Uterus (tissue), 4 donors: Measurements from ENCODE around the gene CDH12. TPM values are rescaled to one million over a fixed set of nuclear protein-coding genes. Genes with fewer than 3 reads are reported as not detected.
"Not testable (repeated sequence)": the region's sequence is repeated elsewhere in the genome, so short reads cannot be mapped to it uniquely, and the experiment has no call there.

ENCODE experiments used
- DNase-seq, 2 donors: peaks; one replicate each; pipeline ENCODE4 v3.0.0-alpha.2; 2019 to 2020
- H3K27ac ChIP-seq, 2 donors: fragments of 200-600 bp; sonication (generic); 1 replicate in 1 of 2; 2 replicates in 1 of 2; pipeline ENCODE4 v1.5.1; 2016 to 2018
- H3K27me3 ChIP-seq, 2 donors: fragments of 200-600 bp; sonication (generic); one replicate each; pipeline ENCODE4 v1.5.1; 2018 to 2019; ENCODE audit warnings: control low read depth in 1 of 2
- H3K36me3 ChIP-seq, 2 donors: fragments of 200-600 bp; sonication (generic); one replicate each; pipeline ENCODE4 v1.5.1; 2019; ENCODE audit warnings: control low read depth in 1 of 2
- H3K4me1 ChIP-seq, 2 donors: fragments of 200-600 bp; sonication (generic); one replicate each; pipeline ENCODE4 v1.5.1; 2018 to 2019; ENCODE audit warnings: control low read depth in 1 of 2
- H3K4me3 ChIP-seq, 2 donors: fragments of 200-600 bp; sonication (generic); 1 replicate in 1 of 2; 2 replicates in 1 of 2; pipeline ENCODE4 v1.5.1; 2018 to 2019; ENCODE audit warnings: mild to moderate bottlenecking in 1 of 2
- H3K9me3 ChIP-seq, 2 donors: fragments of 200-600 bp; sonication (generic); one replicate each; pipeline ENCODE4 v1.5.1; 2019; ENCODE audit warnings: control low read depth in 1 of 2
- CTCF ChIP-seq, 4 experiments: fragments of 200-600 bp in 2 of 4; fragments of 450-650 bp in 2 of 4; sonication (generic) in 2 of 4; IDR thresholded peaks; one replicate each; pipeline ENCODE4 v1.5.1; 2016 to 2019; ENCODE audit warnings: antibody characterized with exemption in 4 of 4, mild to moderate bottlenecking in 2 of 4, moderate library complexity in 1 of 4
- POLR2A ChIP-seq, 2 donors: fragments of 450-650 bp; IDR thresholded peaks; one replicate each; pipeline ENCODE4 v1.6.1; 2016; ENCODE audit warnings: antibody characterized with exemption in 2 of 2, mild to moderate bottlenecking in 1 of 2, moderate library complexity in 1 of 2
- intact Hi-C: fragments of 100-400 bp; cut with DNase I; formaldehyde crosslinking; loops from one replicate; pipeline ENCODE4 v1.15.1; 2023; ENCODE audit warnings: low total_unique reads
- total RNA-seq, 4 donors: library from RNA; depleted of rRNA in 3 of 4; stranded (reverse); fragments of >200 nt in 3 of 4; gene quantifications; one replicate each; pipeline versions ENCODE4 v1.1.0 to v1.2.4, GENCODE V29; 2014 to 2023
- donor health status: DM: yes; HTN: yes; CAD: no.

CDH12 gene
- total RNA-seq, 4 donors from 2014 or later = 0.37 to 2.0 TPM; not detected in 2

GRCh38 chr5:22344000-22344399 lies 509.1 kb downstream of the CDH12 start:
- TF ChIP-seq CTCF (IDR thresholded peaks at IDR 0.05) (no peak), POLR2A (IDR thresholded peaks at IDR 0.05) (no peak)
- H3K4me1 ChIP-seq = no peaks in the 10 kb centered on the region
- no peak overlapping the region for H3K27ac ChIP-seq
- H3K27me3 ChIP-seq = no peaks in the 10 kb centered on the region
- no peaks in the 10 kb centered on the region for H3K9me3 ChIP-seq
- no peak overlapping the region for H3K4me3 ChIP-seq
- DNase-seq = no peak
- no peaks in the 10 kb centered on the region for H3K36me3 ChIP-seq
- intact Hi-C loops = no loop called here

- H3K27me3 ChIP-seq = no peaks in the 10 kb centered on the region
- H3K27ac ChIP-seq = no peak overlapping the region
- intact Hi-C loops = no loop called here
- H3K36me3 ChIP-seq = no peaks in the 10 kb centered on the region
- TF ChIP-seq CTCF (IDR thresholded peaks at IDR 0.05) (no peak), POLR2A (IDR thresholded peaks at IDR 0.05) (no peak)
- H3K9me3 ChIP-seq = no peaks in the 10 kb centered on the region
- no peak overlapping the region for H3K4me3 ChIP-seq
- no peak for DNase-seq
- H3K4me1 ChIP-seq = no peaks in the 10 kb centered on the region
These were observed 511.7 kb downstream of the CDH12 start for GRCh38 chr5:22341406-22341805.

- H3K4me3 ChIP-seq, H3K9me3 ChIP-seq, H3K27me3 ChIP-seq, DNase-seq, intact Hi-C loops, H3K27ac ChIP-seq, H3K4me1 ChIP-seq, H3K36me3 ChIP-seq: not testable (repeated sequence)
These were observed 520.2 kb downstream of the CDH12 start for GRCh38 chr5:22332949-22333348.

GRCh38 chr5:22329683-22330082 lies 523.5 kb downstream of the CDH12 start:
- no peaks in the 10 kb centered on the region for H3K9me3 ChIP-seq
- H3K4me3 ChIP-seq = no peak overlapping the region
- no peak for DNase-seq
- no peaks in the 10 kb centered on the region for H3K36me3 ChIP-seq
- H3K4me1 ChIP-seq = no peaks in the 10 kb centered on the region
- H3K27me3 ChIP-seq = no peaks in the 10 kb centered on the region
- H3K27ac ChIP-seq = no peak overlapping the region
- TF ChIP-seq POLR2A (IDR thresholded peaks at IDR 0.05) (no peak), CTCF (IDR thresholded peaks at IDR 0.05) (no peak)
- intact Hi-C loops = no loop called here

GRCh38 chr5:22319798-22320197 lies 533.3 kb downstream of the CDH12 start:
- H3K4me3 ChIP-seq = no peak overlapping the region
- H3K27ac ChIP-seq = no peak overlapping the region
- no peaks in the 10 kb centered on the region for H3K36me3 ChIP-seq
- TF ChIP-seq CTCF (IDR thresholded peaks at IDR 0.05) (no peak), POLR2A (IDR thresholded peaks at IDR 0.05) (no peak)
- H3K27me3 ChIP-seq = no peaks in the 10 kb centered on the region
- intact Hi-C loops = no loop called here
- no peak for DNase-seq
- no peaks in the 10 kb centered on the region for H3K9me3 ChIP-seq
- no peaks in the 10 kb centered on the region for H3K4me1 ChIP-seq

- no peaks in the 10 kb centered on the region for H3K4me1 ChIP-seq
- no peak overlapping the region for H3K27ac ChIP-seq
- no peak for DNase-seq
- no peaks in the 10 kb centered on the region for H3K9me3 ChIP-seq
- H3K27me3 ChIP-seq = no peaks in the 10 kb centered on the region
- TF ChIP-seq CTCF (IDR thresholded peaks at IDR 0.05) (no peak), POLR2A (IDR thresholded peaks at IDR 0.05) (no peak)
- intact Hi-C loops = no loop called here
- H3K36me3 ChIP-seq = no peaks in the 10 kb centered on the region
- H3K4me3 ChIP-seq = no peak overlapping the region
These were observed 536.9 kb downstream of the CDH12 start for GRCh38 chr5:22316294-22316693.

- H3K4me1 ChIP-seq, DNase-seq, H3K36me3 ChIP-seq, intact Hi-C loops, H3K27me3 ChIP-seq, H3K4me3 ChIP-seq, H3K27ac ChIP-seq, H3K9me3 ChIP-seq: not testable (repeated sequence)
These were observed 538.1 kb downstream of the CDH12 start for GRCh38 chr5:22315052-22315451.
